PFSK-1 (cell line): ENCODE data around the gene FBLN5.

Source experiments
- POLR2AphosphoS5 ChIP-seq: IDR thresholded peaks from 2 replicates; pipeline ENCODE4 v1.6.1; 2012; ENCODE audit warnings: low read depth, mild to moderate bottlenecking, control low read depth, low read length, moderate library complexity
- SIN3A ChIP-seq: IDR thresholded peaks from 2 replicates; pipeline ENCODE4 v1.6.1; 2012; ENCODE audit warnings: mild to moderate bottlenecking, low read length, moderate library complexity, borderline replicate concordance; ENCODE audit not compliant: insufficient read depth

- TF ChIP-seq POLR2AphosphoS5 (no peak), SIN3A (no peak)
Measured at GRCh38 chr14:91942128-91942527, 5.4 kb downstream of the FBLN5 start.
